ENCODE data around the gene DNM2.

Gene DNM2

DNA sequence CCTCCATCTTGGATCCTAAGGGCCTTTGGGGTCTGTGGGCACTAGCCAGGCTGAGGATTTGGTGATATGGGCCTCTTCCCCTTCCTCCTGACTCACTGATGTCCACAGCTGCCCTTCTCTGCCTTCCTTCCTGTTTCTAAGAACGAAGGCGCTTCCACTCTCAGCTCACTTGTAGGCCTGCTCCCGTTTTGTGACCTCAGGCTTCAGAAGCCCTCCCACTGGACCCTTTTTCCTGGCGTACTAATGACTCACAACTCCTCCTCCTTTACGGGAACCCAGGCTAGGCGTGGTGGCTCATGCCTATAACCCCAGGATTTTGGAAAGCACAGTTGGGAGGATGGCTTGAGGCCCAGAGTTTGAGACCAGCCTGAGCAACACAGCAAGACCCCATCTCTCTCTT lies 62.5 kb downstream of the DNM2 start:
- DNase-seq (ENCODE audit: low read depth): no peak

GRCh38 chr19:10782795-10783194 lies 64.9 kb downstream of the DNM2 start:
- no peak for DNase-seq (ENCODE audit: low read depth)

DNA sequence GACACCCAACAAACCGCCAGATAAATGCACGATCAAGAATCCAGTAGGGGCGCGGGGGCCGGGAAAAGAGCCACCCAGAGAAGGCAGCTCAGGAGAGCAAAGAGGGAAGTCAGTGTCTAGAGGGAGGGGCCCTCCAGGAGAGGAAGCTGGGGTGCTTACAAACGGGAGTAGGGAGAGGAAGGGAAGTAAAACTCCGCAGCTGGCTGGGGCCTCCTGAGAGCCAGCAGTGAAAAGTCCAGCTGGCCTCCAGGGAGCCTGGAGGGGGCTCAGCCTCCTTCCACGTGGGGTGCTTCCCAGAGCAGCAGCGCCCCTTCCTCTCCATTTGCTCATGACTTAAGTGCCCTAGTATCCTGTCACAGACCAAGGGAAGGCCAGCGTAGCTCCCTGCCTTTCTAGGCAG lies 66.4 kb downstream of the DNM2 start:
- no peak for DNase-seq (ENCODE audit: low read depth)

DNA sequence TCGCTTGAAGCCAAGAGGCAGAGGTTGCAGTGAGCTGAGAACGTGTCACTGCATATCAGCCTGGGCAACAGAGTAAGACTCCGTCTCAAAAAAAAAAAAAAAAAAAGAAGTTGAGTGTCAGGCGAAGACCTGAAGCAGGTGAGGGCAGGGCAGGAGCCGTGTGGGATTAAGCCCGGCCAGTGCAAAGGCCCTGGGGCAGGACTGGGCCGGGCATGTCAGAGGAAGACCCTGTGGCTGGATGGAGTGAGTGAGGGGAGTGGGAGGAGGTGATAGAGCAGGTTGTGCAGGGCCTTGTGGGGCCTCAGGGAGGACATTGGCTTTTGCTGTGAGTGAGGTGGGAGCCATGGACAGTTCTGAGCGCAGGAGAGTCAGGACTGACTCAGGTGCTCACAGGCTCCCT lies 70.3 kb downstream of the DNM2 start:
- no peak for DNase-seq (ENCODE audit: low read depth)

DNA sequence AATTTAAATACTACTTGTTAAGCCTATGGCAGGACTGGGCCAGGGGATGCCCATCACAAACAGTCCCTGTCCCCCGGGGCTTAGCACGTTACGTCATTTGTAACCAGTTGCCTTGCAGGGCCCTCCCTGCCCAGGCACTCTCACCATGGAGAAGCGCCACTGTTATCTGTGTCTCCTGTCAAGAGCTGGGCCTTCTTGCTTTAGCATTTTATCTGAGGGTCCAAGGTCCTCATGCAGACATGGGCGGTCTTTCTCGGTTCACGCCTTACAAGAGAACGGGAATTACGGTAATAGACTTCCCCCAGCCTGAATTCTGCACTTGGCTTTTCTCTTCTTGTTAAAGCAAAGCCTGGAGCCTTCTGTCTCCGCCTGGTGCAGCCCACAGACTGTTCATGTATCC lies 72.0 kb downstream of the DNM2 start:
- DNase-seq (ENCODE audit: low read depth): no peak

DNA sequence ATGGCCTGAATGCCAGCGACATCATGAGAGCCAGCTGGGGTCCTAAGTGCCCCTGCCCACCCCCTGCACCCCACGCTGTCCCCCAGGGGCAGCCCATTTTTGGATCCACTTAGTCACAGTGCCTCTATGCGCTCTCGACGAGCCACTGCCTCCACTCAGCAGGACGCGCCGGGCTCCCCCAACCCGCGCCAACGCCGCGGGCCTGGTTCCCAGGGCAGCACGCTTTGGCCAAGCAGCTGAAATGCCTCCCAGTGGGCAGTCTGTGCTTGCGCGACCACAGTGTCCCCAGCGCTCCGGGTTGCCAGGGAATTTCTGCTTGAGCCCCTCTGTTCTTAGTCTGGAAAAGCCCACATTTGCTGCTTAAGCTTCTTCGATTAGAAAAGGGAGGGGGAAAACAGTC lies 78.8 kb downstream of the DNM2 start:
- no peak for DNase-seq (ENCODE audit: low read depth)

DNA sequence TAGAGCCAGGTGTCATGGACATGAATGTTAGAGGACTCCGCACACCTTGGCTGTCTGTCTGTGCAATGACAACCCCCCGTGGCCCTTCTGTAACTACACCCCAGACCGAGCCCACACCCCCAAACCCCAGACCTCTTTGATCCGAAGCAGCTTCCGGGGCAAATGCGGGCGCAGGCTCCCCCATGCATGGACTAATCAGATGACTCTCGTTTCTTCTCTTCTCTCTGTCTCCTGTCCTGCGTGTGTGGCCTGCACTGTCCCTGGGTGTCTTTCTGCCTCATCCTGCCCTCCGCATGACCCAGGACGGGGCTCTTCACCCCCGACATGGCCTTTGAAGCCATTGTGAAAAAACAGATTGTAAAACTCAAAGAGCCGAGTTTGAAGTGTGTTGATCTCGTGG lies 79.2 kb downstream of the DNM2 start:
- DNase-seq (ENCODE audit: low read depth): no peak

- DNase-seq (ENCODE audit: low read depth): no peak
Measured at GRCh38 chr19:10797541-10798256, 79.8 kb downstream of the DNM2 start.

DNA sequence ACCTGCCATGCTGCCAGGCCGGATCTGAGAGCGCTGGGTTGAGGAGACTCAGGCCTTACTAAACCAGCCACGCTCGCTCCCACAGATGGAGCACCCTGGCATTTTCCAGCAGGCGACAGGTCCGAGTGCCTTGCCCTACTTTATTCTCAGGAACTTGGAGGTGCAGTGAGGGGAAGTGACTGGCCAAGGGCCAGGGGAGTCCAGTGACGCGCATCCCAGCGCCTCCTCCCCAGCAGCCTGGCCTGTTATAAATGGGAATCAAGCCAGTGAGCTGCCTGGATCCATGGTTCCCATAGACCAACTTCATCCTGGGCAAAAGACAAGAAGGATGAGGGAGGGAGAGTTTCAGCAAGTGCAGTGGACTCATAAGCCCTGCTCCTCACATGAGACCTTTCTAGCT lies 82.6 kb downstream of the DNM2 start:
- no peak for DNase-seq (ENCODE audit: low read depth)

- DNase-seq (ENCODE audit: low read depth): no peak
Measured at GRCh38 chr19:10802479-10802878, 84.6 kb downstream of the DNM2 start.

- no peak for DNase-seq (ENCODE audit: low read depth)
Measured at GRCh38 chr19:10803252-10803651, 85.4 kb downstream of the DNM2 start.

GRCh38 chr19:10805065-10805757 lies 87.3 kb downstream of the DNM2 start:
- no peak for DNase-seq (ENCODE audit: low read depth)

DNA sequence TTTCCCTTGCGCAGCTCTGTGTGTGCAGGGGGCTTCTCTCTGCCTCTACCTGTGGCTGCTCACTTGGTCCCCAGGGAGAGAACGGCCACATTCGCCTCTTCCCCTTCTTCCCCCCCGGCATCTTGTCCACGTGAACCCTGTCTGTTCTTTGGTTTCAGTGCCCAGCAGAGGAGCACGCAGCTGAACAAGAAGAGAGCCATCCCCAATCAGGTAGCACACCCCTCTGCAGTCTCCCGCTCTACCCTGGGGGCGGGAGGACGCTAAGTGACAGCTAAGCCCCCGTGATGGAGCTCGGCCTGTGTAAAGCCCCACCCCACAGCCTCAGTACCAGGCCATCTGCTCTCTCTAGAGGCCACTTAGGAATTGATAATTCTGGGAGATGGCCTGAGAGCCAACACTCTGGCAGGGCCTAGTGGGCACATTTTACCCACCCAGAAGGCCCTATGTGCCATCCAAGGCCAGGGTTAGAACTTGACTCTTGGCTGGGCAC lies 87.9 kb downstream of the DNM2 start:
- no peak for DNase-seq (ENCODE audit: low read depth)

DNA sequence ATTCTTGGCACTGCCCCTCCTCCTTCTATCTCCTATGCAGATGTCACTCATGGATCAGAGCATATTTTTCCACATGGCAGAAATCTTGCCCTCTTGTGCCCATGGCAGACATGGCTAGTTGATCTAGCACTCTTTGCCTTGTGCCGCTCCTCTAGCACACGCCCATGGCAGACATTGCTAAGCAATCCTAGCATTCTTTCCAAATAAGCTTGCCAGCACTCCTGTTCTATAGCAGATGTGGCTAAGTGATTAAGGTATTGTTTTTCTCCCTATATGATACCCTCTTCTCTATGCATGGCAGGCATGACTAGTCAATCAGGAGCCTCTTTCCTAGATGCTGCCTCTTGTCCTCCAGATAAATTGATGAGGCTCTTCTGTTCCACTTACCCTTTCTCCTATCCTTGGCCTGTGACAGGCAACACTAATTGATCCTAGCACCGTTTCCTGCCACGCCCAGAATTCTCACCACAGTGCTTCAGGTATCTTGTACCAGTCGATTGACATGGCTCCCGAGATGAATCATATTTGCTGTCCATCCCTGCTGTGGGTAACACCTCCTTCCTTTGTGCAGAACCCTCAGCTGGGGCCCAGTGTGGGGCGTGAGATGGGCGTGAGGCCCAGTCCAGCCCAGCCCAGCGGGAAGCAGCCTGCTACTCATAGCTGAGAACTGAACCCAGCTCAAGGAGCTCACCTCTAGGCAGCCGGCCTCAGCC lies 91.2 kb downstream of the DNM2 start:
- no peak for DNase-seq (ENCODE audit: low read depth)

DNA sequence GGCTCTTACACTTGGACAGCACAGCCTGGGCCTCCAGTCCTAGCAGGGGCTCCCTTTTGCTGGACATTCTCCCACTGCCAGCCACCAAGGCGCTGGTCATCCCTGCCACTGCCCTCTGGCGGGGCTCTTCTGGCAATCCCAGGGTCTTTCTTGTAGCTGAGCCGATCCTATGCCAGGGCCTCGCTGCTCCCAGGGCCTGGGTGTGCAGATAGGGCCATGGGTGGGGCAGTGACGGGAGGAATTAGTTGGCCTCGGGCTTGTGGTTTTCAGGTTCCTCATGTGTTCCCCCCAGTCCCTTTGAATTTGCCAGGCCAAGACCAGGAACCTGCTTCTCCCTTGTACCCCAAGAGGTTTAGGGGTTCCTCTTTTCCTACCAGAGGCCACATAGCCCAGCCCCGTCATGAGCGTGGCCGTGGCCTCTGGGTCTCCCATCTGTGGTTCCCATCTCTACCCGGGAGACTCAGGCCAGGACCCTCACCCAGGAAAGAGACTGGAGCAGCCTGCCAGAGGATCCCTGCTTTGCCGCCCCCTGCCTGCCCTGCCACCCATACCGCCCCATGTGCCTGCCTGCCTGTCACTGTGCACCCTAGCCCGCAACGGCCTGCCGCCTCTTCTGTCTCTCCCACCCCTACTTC lies 91.9 kb downstream of the DNM2 start:
- DNase-seq (ENCODE audit: low read depth): no peak

- DNase-seq (ENCODE audit: low read depth): no peak
Measured at GRCh38 chr19:10811391-10812111, 93.7 kb downstream of the DNM2 start.

- DNase-seq (ENCODE audit: low read depth): no peak
Measured at GRCh38 chr19:10812196-10812595, 94.3 kb downstream of the DNM2 start.

GRCh38 chr19:10812902-10813404 lies 95.1 kb downstream of the DNM2 start:
- DNase-seq (ENCODE audit: low read depth): peak; percentile 96

- no peak for DNase-seq (ENCODE audit: low read depth)
Measured at GRCh38 chr19:10815007-10815536, 97.2 kb downstream of the DNM2 start.

- DNase-seq (ENCODE audit: low read depth): peak; percentile 32
Measured at GRCh38 chr19:10815969-10816644, 98.2 kb downstream of the DNM2 start.

DNA sequence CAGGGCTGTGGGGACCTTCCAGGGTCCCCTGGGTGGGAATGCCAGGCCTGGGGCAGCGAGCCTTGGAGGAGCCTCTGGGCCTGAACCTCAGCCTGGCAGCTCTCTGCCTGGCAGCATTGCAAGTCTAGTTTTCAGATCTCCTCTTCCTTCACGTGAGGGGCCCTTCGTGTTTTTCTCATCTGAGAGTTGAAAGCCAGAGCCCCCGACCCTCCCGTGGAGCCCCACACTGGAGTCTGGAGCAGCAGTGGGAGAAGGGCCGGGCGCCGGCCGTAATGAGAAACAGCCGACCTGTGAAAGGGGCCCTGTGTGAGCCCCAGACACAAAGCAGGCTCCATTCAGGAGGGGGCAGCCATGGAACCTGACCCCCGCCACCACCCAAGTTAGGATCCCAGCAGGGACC lies 98.8 kb downstream of the DNM2 start:
- DNase-seq (ENCODE audit: low read depth): no peak

All from GM04504 (cell line).